ES-I3 (cell line): ENCODE measurements around the gene SMIM12.
"Not testable (repeated sequence)": the region's sequence is repeated elsewhere in the genome, so short reads cannot be mapped to it uniquely, and the experiment has no call there.

ENCODE experiments used
- H3K36me3 ChIP-seq: 2 replicates; pipeline ENCODE4 v1.6.1; 2013; ENCODE audit warnings: mild to moderate bottlenecking, low read length, control low read depth, moderate library complexity; ENCODE audit not compliant: insufficient read depth
- H3K4me1 ChIP-seq: 2 replicates; pipeline ENCODE4 v1.6.1; 2013; ENCODE audit warnings: mild to moderate bottlenecking, control low read depth, low read length; ENCODE audit not compliant: insufficient read depth
- H3K9ac ChIP-seq: 2 replicates; pipeline ENCODE4 v1.6.1; 2013; ENCODE audit warnings: low read depth, mild to moderate bottlenecking, low read length, moderate library complexity
- H3K9me3 ChIP-seq: 2 replicates; pipeline ENCODE4 v1.6.1; 2013; ENCODE audit warnings: mild to moderate bottlenecking, low read length, moderate library complexity; ENCODE audit not compliant: control insufficient read depth, insufficient read depth

Gene SMIM12

GRCh38 chr1:34843392-34844251 lies 15.9 kb downstream of the SMIM12 start:
- H3K9me3 ChIP-seq, result no peaks in the 10 kb centered on the region
- H3K9ac ChIP-seq, result no peak overlapping the region
- peaks cover 24% of the 10 kb centered on the region for H3K4me1 ChIP-seq
- H3K36me3 ChIP-seq, result no peaks in the 10 kb centered on the region

GRCh38 chr1:34842952-34843371 lies 16.6 kb downstream of the SMIM12 start:
- no peak overlapping the region for H3K9ac ChIP-seq
- H3K36me3 ChIP-seq, result no peaks in the 10 kb centered on the region
- peaks cover 24% of the 10 kb centered on the region for H3K4me1 ChIP-seq
- no peaks in the 10 kb centered on the region for H3K9me3 ChIP-seq

- Histone ChIP-seq H3K9ac (no peak overlapping the region), H3K4me1 (peaks cover 24% of the 10 kb centered on the region), H3K36me3 (no peaks in the 10 kb centered on the region), H3K9me3 (no peaks in the 10 kb centered on the region)
Measured at GRCh38 chr1:34842073-34842472, 17.5 kb downstream of the SMIM12 start.

- H3K9me3 ChIP-seq, result no peaks in the 10 kb centered on the region
- H3K9ac ChIP-seq, result no peak overlapping the region
- H3K36me3 ChIP-seq, result no peaks in the 10 kb centered on the region
- peaks cover 27% of the 10 kb centered on the region for H3K4me1 ChIP-seq
Measured at GRCh38 chr1:34840426-34840825, 19.1 kb downstream of the SMIM12 start.

GRCh38 chr1:34839526-34840305 lies 19.8 kb downstream of the SMIM12 start:
- Histone ChIP-seq H3K4me1 (peaks cover 25% of the 10 kb centered on the region), H3K9me3 (no peaks in the 10 kb centered on the region), H3K9ac (no peak overlapping the region), H3K36me3 (no peaks in the 10 kb centered on the region)

GRCh38 chr1:34833711-34834110 lies 25.8 kb downstream of the SMIM12 start:
- Histone ChIP-seq H3K36me3 (no peaks in the 10 kb centered on the region), H3K4me1 (peaks cover 3% of the 10 kb centered on the region; the same call in 1 of the 2 replicates), H3K9ac (no peak overlapping the region), H3K9me3 (no peaks in the 10 kb centered on the region)

- Histone ChIP-seq H3K9ac (no peak overlapping the region), H3K9me3 (no peaks in the 10 kb centered on the region), H3K4me1 (peaks cover 3% of the 10 kb centered on the region; the same call in 1 of the 2 replicates), H3K36me3 (no peaks in the 10 kb centered on the region)
Measured at GRCh38 chr1:34831721-34832246, 27.8 kb downstream of the SMIM12 start.

- no peak overlapping the region for H3K9ac ChIP-seq
- no peaks in the 10 kb centered on the region for H3K9me3 ChIP-seq
- no peaks in the 10 kb centered on the region for H3K4me1 ChIP-seq
- H3K36me3 ChIP-seq, result no peaks in the 10 kb centered on the region
Measured at GRCh38 chr1:34829250-34829649, 30.3 kb downstream of the SMIM12 start.

- Histone ChIP-seq H3K9ac (no peak overlapping the region), H3K4me1 (no peaks in the 10 kb centered on the region), H3K36me3 (no peaks in the 10 kb centered on the region), H3K9me3 (no peaks in the 10 kb centered on the region)
Measured at GRCh38 chr1:34828611-34829010, 30.9 kb downstream of the SMIM12 start.

GRCh38 chr1:34827341-34827941 lies 32.1 kb downstream of the SMIM12 start:
- H3K4me1 ChIP-seq, result no peaks in the 10 kb centered on the region
- no peak overlapping the region for H3K9ac ChIP-seq
- no peaks in the 10 kb centered on the region for H3K36me3 ChIP-seq
- no peaks in the 10 kb centered on the region for H3K9me3 ChIP-seq

GRCh38 chr1:34825455-34826091 lies 34.0 kb downstream of the SMIM12 start:
- Histone ChIP-seq H3K9ac (no peak overlapping the region), H3K9me3 (no peaks in the 10 kb centered on the region), H3K36me3 (no peaks in the 10 kb centered on the region), H3K4me1 (no peaks in the 10 kb centered on the region)

GRCh38 chr1:34824817-34825454 lies 34.6 kb downstream of the SMIM12 start:
- Histone ChIP-seq H3K36me3 (no peaks in the 10 kb centered on the region), H3K4me1 (no peaks in the 10 kb centered on the region), H3K9ac (no peak overlapping the region), H3K9me3 (no peaks in the 10 kb centered on the region)

- H3K9me3 ChIP-seq, result no peaks in the 10 kb centered on the region
- no peaks in the 10 kb centered on the region for H3K36me3 ChIP-seq
- no peak overlapping the region for H3K9ac ChIP-seq
- no peaks in the 10 kb centered on the region for H3K4me1 ChIP-seq
Measured at GRCh38 chr1:34822202-34822601, 37.3 kb downstream of the SMIM12 start.

GRCh38 chr1:34818862-34819261 lies 40.7 kb downstream of the SMIM12 start:
- not testable (repeated sequence) for H3K9ac ChIP-seq, H3K4me1 ChIP-seq, H3K9me3 ChIP-seq, H3K36me3 ChIP-seq
